HepG2 (cell line): ENCODE data around the gene SEMA7A. TPM values are rescaled to one million over a fixed set of nuclear protein-coding genes. Genes with fewer than 3 reads are reported as not detected.

Experiments
- BHLHE40 ChIP-seq: IDR thresholded peaks from 2 replicates; pipeline ENCODE4 v1.6.1; 2011; ENCODE audit warnings: low read length, improper control_type of control experiment
- BRF2 ChIP-seq: sonication (generic); formaldehyde crosslinking; IDR thresholded peaks from 2 replicates; pipeline ENCODE4 v1.8.1; 2022; ENCODE audit warnings: mild to moderate bottlenecking, missing genetic modification reagents
- FOXA1 ChIP-seq, 2 experiments: fragments of 450-650 bp in 1 of 2; sonication (generic) in 1 of 2; formaldehyde crosslinking in 1 of 2; IDR thresholded peaks; 2 replicates each; pipeline versions ENCODE4 v1.4.0 to v1.6.1; 2016 to 2020; ENCODE audit warnings: missing genetic modification reagents in 1 of 2
- GLMP ChIP-seq: sonication (generic); formaldehyde crosslinking; IDR thresholded peaks from 2 replicates; pipeline ENCODE4 v1.9.0; 2021; ENCODE audit warnings: missing genetic modification reagents, mild to moderate bottlenecking, borderline replicate concordance
- HCFC1 ChIP-seq: fragments of 150-350 bp; IDR thresholded peaks from 2 replicates; pipeline ENCODE4 v1.6.1; 2014; ENCODE audit warnings: low read depth, low read length
- MIER3 ChIP-seq: IDR thresholded peaks from 2 replicates; pipeline ENCODE4 v1.6.1; 2016; ENCODE audit warnings: missing compliant biosample characterization, borderline replicate concordance
- MLXIP ChIP-seq: sonication (generic); formaldehyde crosslinking; IDR thresholded peaks from 2 replicates; pipeline ENCODE4 v1.9.0; 2021; ENCODE audit warnings: missing genetic modification reagents, borderline replicate concordance
- NPAS2 ChIP-seq: sonication (generic); formaldehyde crosslinking; IDR thresholded peaks from 2 replicates; pipeline ENCODE4 v1.8.0; 2022; ENCODE audit warnings: mild to moderate bottlenecking, missing genetic modification reagents, borderline replicate concordance
- SMC3 ChIP-seq: IDR thresholded peaks from 2 replicates; pipeline ENCODE4 v1.6.1; 2011; ENCODE audit warnings: low read length, improper control_type of control experiment
- STAG1 ChIP-seq: sonication (generic); formaldehyde crosslinking; IDR thresholded peaks from 2 replicates; pipeline ENCODE4 v1.4.0; 2020; ENCODE audit warnings: missing genetic modification reagents
- TEAD3 ChIP-seq: optimal IDR thresholded peaks from 2 replicates; pipeline ENCODE3; 2016; ENCODE audit warnings: borderline replicate concordance
- ZBTB1 ChIP-seq: sonication (generic); formaldehyde crosslinking; IDR thresholded peaks from 2 replicates; pipeline ENCODE4 v1.4.0; 2020; ENCODE audit warnings: missing genetic modification reagents, borderline replicate concordance
- ZBTB38 ChIP-seq: sonication (generic); formaldehyde crosslinking; IDR thresholded peaks from 2 replicates; pipeline ENCODE4 v1.5.1; 2020; ENCODE audit warnings: mild to moderate bottlenecking, missing genetic modification reagents
- ZNF136 ChIP-seq: sonication (generic); formaldehyde crosslinking; IDR thresholded peaks from 2 replicates; pipeline ENCODE4 v1.8.1; 2022; ENCODE audit warnings: low read depth, mild to moderate bottlenecking, moderate library complexity, missing genetic modification reagents
- ZNF256 ChIP-seq: sonication (generic); formaldehyde crosslinking; conservative IDR thresholded peaks from 2 replicates; pipeline ENCODE4 v1.4.0; 2020; ENCODE audit warnings: missing genetic modification reagents
- polyA plus RNA-seq, 8 experiments: library from polyadenylated mRNA; depleted of rRNA in 3 of 8; stranded (reverse) in 7 of 8; unstranded in 1 of 8; fragments of >200 nt; fragmentation: Illumina TruSeq in 4 of 8; extraction: Trizol in 4 of 8; gene quantifications; 2 replicates each; pipeline versions ENCODE4 v1.2.1 to v1.2.3, GENCODE V29; 2011 to 2016; ENCODE audit warnings: low read depth in 4 of 8, missing spikeins in 1 of 8, mixed read lengths in 1 of 8; ENCODE audit not compliant: insufficient read depth in 1 of 8
- total RNA-seq, 5 experiments: library from RNA; depleted of rRNA; stranded (reverse); fragments of >200 nt; fragmentation: Illumina TruSeq; extraction: Trizol; gene quantifications; 2 replicates each; pipeline ENCODE4 v1.2.3, GENCODE V29; 2016; ENCODE audit warnings: low read depth in 1 of 5
- TF ChIP-seq, protein P1 (sequence below): sonication (generic); formaldehyde crosslinking; conservative IDR thresholded peaks from 2 replicates; pipeline ENCODE4 v1.4.0; 2020; ENCODE audit warnings: mild to moderate bottlenecking, missing genetic modification reagents, moderate library complexity
- TF ChIP-seq, protein P2 (sequence below): sonication (generic); formaldehyde crosslinking; IDR thresholded peaks from 2 replicates; pipeline ENCODE4 v1.4.0; 2020; ENCODE audit warnings: missing genetic modification reagents, borderline replicate concordance

The SEMA7A gene
- total and polyA plus RNA-seq, 2 of the 13 experiments (the other 11 are each of a cell fraction or from before 2014, with no cell fraction given) = 9.0 to 15.8 TPM

GRCh38 chr15:74382004-74382816, 51.5 kb downstream of the SEMA7A start (continued):
- TF ChIP-seq, protein P1, sequence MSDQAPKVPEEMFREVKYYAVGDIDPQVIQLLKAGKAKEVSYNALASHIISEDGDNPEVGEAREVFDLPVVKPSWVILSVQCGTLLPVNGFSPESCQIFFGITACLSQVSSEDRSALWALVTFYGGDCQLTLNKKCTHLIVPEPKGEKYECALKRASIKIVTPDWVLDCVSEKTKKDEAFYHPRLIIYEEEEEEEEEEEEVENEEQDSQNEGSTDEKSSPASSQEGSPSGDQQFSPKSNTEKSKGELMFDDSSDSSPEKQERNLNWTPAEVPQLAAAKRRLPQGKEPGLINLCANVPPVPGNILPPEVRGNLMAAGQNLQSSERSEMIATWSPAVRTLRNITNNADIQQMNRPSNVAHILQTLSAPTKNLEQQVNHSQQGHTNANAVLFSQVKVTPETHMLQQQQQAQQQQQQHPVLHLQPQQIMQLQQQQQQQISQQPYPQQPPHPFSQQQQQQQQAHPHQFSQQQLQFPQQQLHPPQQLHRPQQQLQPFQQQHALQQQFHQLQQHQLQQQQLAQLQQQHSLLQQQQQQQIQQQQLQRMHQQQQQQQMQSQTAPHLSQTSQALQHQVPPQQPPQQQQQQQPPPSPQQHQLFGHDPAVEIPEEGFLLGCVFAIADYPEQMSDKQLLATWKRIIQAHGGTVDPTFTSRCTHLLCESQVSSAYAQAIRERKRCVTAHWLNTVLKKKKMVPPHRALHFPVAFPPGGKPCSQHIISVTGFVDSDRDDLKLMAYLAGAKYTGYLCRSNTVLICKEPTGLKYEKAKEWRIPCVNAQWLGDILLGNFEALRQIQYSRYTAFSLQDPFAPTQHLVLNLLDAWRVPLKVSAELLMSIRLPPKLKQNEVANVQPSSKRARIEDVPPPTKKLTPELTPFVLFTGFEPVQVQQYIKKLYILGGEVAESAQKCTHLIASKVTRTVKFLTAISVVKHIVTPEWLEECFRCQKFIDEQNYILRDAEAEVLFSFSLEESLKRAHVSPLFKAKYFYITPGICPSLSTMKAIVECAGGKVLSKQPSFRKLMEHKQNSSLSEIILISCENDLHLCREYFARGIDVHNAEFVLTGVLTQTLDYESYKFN = no peak
- TF ChIP-seq, protein P2, sequence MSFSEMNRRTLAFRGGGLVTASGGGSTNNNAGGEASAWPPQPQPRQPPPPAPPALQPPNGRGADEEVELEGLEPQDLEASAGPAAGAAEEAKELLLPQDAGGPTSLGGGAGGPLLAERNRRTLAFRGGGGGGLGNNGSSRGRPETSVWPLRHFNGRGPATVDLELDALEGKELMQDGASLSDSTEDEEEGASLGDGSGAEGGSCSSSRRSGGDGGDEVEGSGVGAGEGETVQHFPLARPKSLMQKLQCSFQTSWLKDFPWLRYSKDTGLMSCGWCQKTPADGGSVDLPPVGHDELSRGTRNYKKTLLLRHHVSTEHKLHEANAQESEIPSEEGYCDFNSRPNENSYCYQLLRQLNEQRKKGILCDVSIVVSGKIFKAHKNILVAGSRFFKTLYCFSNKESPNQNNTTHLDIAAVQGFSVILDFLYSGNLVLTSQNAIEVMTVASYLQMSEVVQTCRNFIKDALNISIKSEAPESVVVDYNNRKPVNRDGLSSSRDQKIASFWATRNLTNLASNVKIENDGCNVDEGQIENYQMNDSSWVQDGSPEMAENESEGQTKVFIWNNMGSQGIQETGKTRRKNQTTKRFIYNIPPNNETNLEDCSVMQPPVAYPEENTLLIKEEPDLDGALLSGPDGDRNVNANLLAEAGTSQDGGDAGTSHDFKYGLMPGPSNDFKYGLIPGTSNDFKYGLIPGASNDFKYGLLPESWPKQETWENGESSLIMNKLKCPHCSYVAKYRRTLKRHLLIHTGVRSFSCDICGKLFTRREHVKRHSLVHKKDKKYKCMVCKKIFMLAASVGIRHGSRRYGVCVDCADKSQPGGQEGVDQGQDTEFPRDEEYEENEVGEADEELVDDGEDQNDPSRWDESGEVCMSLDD (CRISPR knock-in tag) = no peak
- no peak for TF ChIP-seq ZBTB1
- no peak for TF ChIP-seq BHLHE40
- TF ChIP-seq MIER3 (CRISPR knock-in tag) = no peak
- no peak for TF ChIP-seq NPAS2 (CRISPR knock-in tag)
- 0 out of 2 replicates have a peak, but pooled peaks have one; percentile 54 for TF ChIP-seq ZNF136 (CRISPR knock-in tag)
- peak; percentile 47 for TF ChIP-seq TEAD3 (CRISPR knock-in tag)
- peak; percentile 73 for TF ChIP-seq SMC3
- TF ChIP-seq FOXA1 (IDR thresholded peaks at IDR 0.05) = no peak
- 0 out of 2 replicates have a peak, but pooled peaks have one; percentile 12 for TF ChIP-seq FOXA1 (CRISPR knock-in tag; IDR thresholded peaks at IDR 0.05)
- TF ChIP-seq GLMP (CRISPR knock-in tag) = no peak
- no peak for TF ChIP-seq BRF2 (CRISPR knock-in tag)
- no peak for TF ChIP-seq ZNF256 (CRISPR knock-in tag)
- no peak for TF ChIP-seq ZBTB38 (CRISPR knock-in tag)
- peak; percentile 99 for TF ChIP-seq STAG1
- TF ChIP-seq HCFC1 = 0 out of 2 replicates have a peak, but pooled peaks have one; percentile 26
- no peak for TF ChIP-seq MLXIP (CRISPR knock-in tag)
